ENCODE measurements around the gene TMED8. TPM values are rescaled to one million over a fixed set of nuclear protein-coding genes. Genes with fewer than 3 reads are reported as not detected.

The TMED8 gene
- total and polyA plus RNA-seq, 2 of the 13 experiments (the other 11 are each of a cell fraction or from before 2014, with no cell fraction given), result 6.0 to 11.7 TPM

- TF ChIP-seq ZNF550 (CRISPR knock-in tag; IDR thresholded peaks at IDR 0.05; ENCODE audit: borderline replicate concordance) (no peak), SOX5 (CRISPR knock-in tag; IDR thresholded peaks at IDR 0.05; ENCODE audit: borderline replicate concordance) (0 out of 2 replicates have a peak, but pooled peaks have one; percentile 35), ZNF710 (CRISPR knock-in tag; IDR thresholded peaks at IDR 0.05; ENCODE audit: borderline replicate concordance) (0 out of 2 replicates have a peak, but pooled peaks have one; percentile 27), MEIS2 (CRISPR knock-in tag; IDR thresholded peaks at IDR 0.05) (peak; percentile 80; the same call in 1 of the 2 replicates)
Observed at GRCh38 chr14:77353469-77354141, 23.3 kb downstream of the TMED8 start (continued).

- Histone ChIP-seq H4K20me1 (ENCODE audit: insufficient read depth, low read length) (no peaks in the 10 kb centered on the region), H3K4me3 (replicated peaks in 1 of 3; ENCODE audit: insufficient read depth in 1 of 3, low read depth in 2 of 3, low read length in 3 of 3) (no peak overlapping the region), H3K27ac (ENCODE audit: extremely low read length, insufficient read depth, low read length) (no peak overlapping the region), H3K9me3 (ENCODE audit: low read length) (no peaks in the 10 kb centered on the region), H3K4me1 (ENCODE audit: insufficient read depth, low read length) (peaks cover 23% of the 10 kb centered on the region), H3K27me3 (ENCODE audit: control insufficient read depth in 1 of 2, insufficient read depth in 2 of 2, low read length in 2 of 2) (no peaks in the 10 kb centered on the region), H3K9ac (ENCODE audit: insufficient read depth, low read depth, low read length) (no peak overlapping the region), H2AFZ (ENCODE audit: low read length) (no peak overlapping the region), H3K79me2 (ENCODE audit: insufficient read depth, low read length) (no peaks in the 10 kb centered on the region), H3K36me3 (replicated peaks in 1 of 2; ENCODE audit: control insufficient read depth in 1 of 2, insufficient read depth in 2 of 2, low read length in 2 of 2) (peaks cover 1 to 11% of the 10 kb centered on the region in 2 experiments; a peak in 2 of 5 replicates), H3K4me2 (ENCODE audit: low read depth, low read length) (no peak overlapping the region)
- no TSS peak for BruUV-seq (replicated peaks)
- DNase-seq (ENCODE audit: low spot score) (no peak), FAIRE-seq (no peak), ATAC-seq (no peak)
- POLR2A ChIA-PET, result no interaction called here
- intact Hi-C loops (cut with micrococcal nuclease; ENCODE audit: unreplicated experiment) (no loop called here), in situ Hi-C loops (cut with HindIII; ENCODE audit: extremely low pct_ligation_motif_present, low pct_unique_long_range_greater_than_20kb) (no loop called here)
- 96% methylated on average over 3 of the region's 3 CpGs for WGBS (ENCODE audit: low lambda C conversion rate)
- TF ChIP-seq ZKSCAN8 (CRISPR knock-in tag; IDR thresholded peaks at IDR 0.05; ENCODE audit: borderline replicate concordance) (no peak), KLF13 (CRISPR knock-in tag; IDR thresholded peaks at IDR 0.05) (no peak)
- CTCF ChIA-PET (ENCODE audit: low intra/inter-chr PET ratio, low total read pairs), result no interaction called here
Observed at GRCh38 chr14:77347751-77348150, 29.1 kb downstream of the TMED8 start.
